ENCODE measurements around the gene NUBPL.
"Not testable (repeated sequence)": the region's sequence is repeated elsewhere in the genome, so short reads cannot be mapped to it uniquely, and the experiment has no call there.

Gene NUBPL

GRCh38 chr14:31678421-31679249 is 117.4 kb downstream of the NUBPL start:
- no peak for ATAC-seq

GRCh38 chr14:31682768-31683167 is 121.6 kb downstream of the NUBPL start:
- ATAC-seq, result no peak

GRCh38 chr14:31687726-31688125 is 126.5 kb downstream of the NUBPL start:
- ATAC-seq, result no peak

GRCh38 chr14:31690056-31690455 is 128.9 kb downstream of the NUBPL start:
- no peak for ATAC-seq

GRCh38 chr14:31692376-31692781 is 131.2 kb downstream of the NUBPL start:
- ATAC-seq, result no peak

GRCh38 chr14:31696378-31696777 is 135.2 kb downstream of the NUBPL start:
- ATAC-seq, result no peak

GRCh38 chr14:31699809-31700208 is 138.6 kb downstream of the NUBPL start:
- ATAC-seq, result no peak

GRCh38 chr14:31700282-31701074 is 139.3 kb downstream of the NUBPL start:
- no peak for ATAC-seq

- ATAC-seq, result no peak
Observed at GRCh38 chr14:31702130-31702529, 140.9 kb downstream of the NUBPL start.

GRCh38 chr14:31703056-31703455 is 141.9 kb downstream of the NUBPL start:
- ATAC-seq, result no peak

- ATAC-seq, result no peak
Observed at GRCh38 chr14:31705731-31706130, 144.5 kb downstream of the NUBPL start.

- not testable (repeated sequence) for ATAC-seq
Observed at GRCh38 chr14:31708661-31709060, 147.5 kb downstream of the NUBPL start.

GRCh38 chr14:31712244-31713127 is 151.3 kb downstream of the NUBPL start:
- ATAC-seq, result no peak

GRCh38 chr14:31716208-31716607 is 155.0 kb downstream of the NUBPL start:
- peak; percentile 30 to 55 for ATAC-seq

GRCh38 chr14:31717294-31718085 is 156.3 kb downstream of the NUBPL start:
- no peak for ATAC-seq

- no peak for ATAC-seq
Observed at GRCh38 chr14:31718585-31718984, 157.4 kb downstream of the NUBPL start.

- ATAC-seq, result no peak
Observed at GRCh38 chr14:31718985-31719384, 157.8 kb downstream of the NUBPL start.

- ATAC-seq, result no peak
Observed at GRCh38 chr14:31726337-31726736, 165.1 kb downstream of the NUBPL start.

- ATAC-seq, result no peak
Observed at GRCh38 chr14:31727797-31728196, 166.6 kb downstream of the NUBPL start.

- ATAC-seq, result no peak
Observed at GRCh38 chr14:31740688-31741087, 179.5 kb downstream of the NUBPL start.

- no peak for ATAC-seq
Observed at GRCh38 chr14:31745741-31746140, 184.5 kb downstream of the NUBPL start.

GRCh38 chr14:31746326-31746725 is 185.1 kb downstream of the NUBPL start:
- ATAC-seq, result no peak

Measured in activated CD4-positive, CD25-positive, alpha-beta regulatory T cell treated with anti-CD3 and anti-CD28 coated beads, Interleukin-2, amount 50 U/mL, for 24 hours (primary cell).